OCI-LY7 (cell line): ENCODE results near the gene MAP7D1. TPM values are rescaled to one million over a fixed set of nuclear protein-coding genes. Genes with fewer than 3 reads are reported as not detected.

Experiments
- BruUV-seq: library from RNA; stranded (reverse); fragments of 400-500 nt; replicated peaks from 2 replicates; lab custom pipeline; 2021; lab: Mats Ljungman, UMichigan
- CTCF ChIA-PET: fragments of 300-600 bp; sonication (Branson Sonifier 250); formaldehyde crosslinking; loops from one replicate; lab custom pipeline; 2022; ENCODE audit warnings: antibody characterized with exemption; ENCODE audit not compliant: unreplicated experiment; lab: Charles Lee
- POLR2A ChIA-PET: fragments of 300-600 bp; sonication (Branson Sonifier 250); formaldehyde crosslinking; loops from one replicate; lab custom pipeline; 2022; ENCODE audit warnings: antibody characterized with exemption; lab: Charles Lee
- DNase-seq: peaks from one replicate; pipeline ENCODE4 v3.0.0-alpha.2; 2015; ENCODE audit warnings: low spot score
- H2AFZ ChIP-seq: fragments of 200-600 bp; sonication (generic), shearing (Covaris generic); 2 replicates; pipeline ENCODE4 v1.6.1; 2014; ENCODE audit warnings: mild to moderate bottlenecking, antibody characterized with exemption, low read length, moderate library complexity
- H3K27ac ChIP-seq: fragments of 200-600 bp; sonication (generic); 2 replicates; pipeline ENCODE4 v1.5.1; 2014; ENCODE audit warnings: mixed run types, low read depth, mild to moderate bottlenecking, moderate library complexity, low read length, inconsistent platforms; ENCODE audit not compliant: poor library complexity, severe bottlenecking
- H3K36me3 ChIP-seq: fragments of 200-600 bp; sonication (generic); 2 replicates; pipeline ENCODE4 v1.6.1; 2014; ENCODE audit warnings: mild to moderate bottlenecking, antibody characterized with exemption, low read length, moderate library complexity, mixed read lengths; ENCODE audit not compliant: insufficient read depth
- H3K4me1 ChIP-seq: fragments of 200-600 bp; sonication (generic); 2 replicates; pipeline ENCODE4 v1.5.1; 2014; ENCODE audit warnings: mild to moderate bottlenecking, low read length; ENCODE audit not compliant: insufficient read depth, poor library complexity, severe bottlenecking
- H3K4me2 ChIP-seq: fragments of 200-600 bp; sonication (generic); 2 replicates; pipeline ENCODE4 v1.6.1; 2014; ENCODE audit warnings: mild to moderate bottlenecking, low read length
- H3K4me3 ChIP-seq: fragments of 200-600 bp; sonication (generic); 2 replicates; pipeline ENCODE4 v1.5.1; 2014; ENCODE audit warnings: mild to moderate bottlenecking, low read depth, low read length; ENCODE audit not compliant: poor library complexity, severe bottlenecking
- H3K79me2 ChIP-seq: fragments of 200-600 bp; sonication (generic); 2 replicates; pipeline ENCODE4 v1.6.1; 2016; ENCODE audit warnings: low read depth, mild to moderate bottlenecking, low read length, moderate library complexity, mixed read lengths; ENCODE audit not compliant: insufficient read depth
- H3K9me2 ChIP-seq: fragments of 200-600 bp; sonication (generic); 2 replicates; pipeline ENCODE4 v1.6.1; 2016; ENCODE audit warnings: mild to moderate bottlenecking, low read length, mixed read lengths; ENCODE audit not compliant: insufficient read depth
- H3K9me3 ChIP-seq: fragments of 200-600 bp; sonication (generic); 2 replicates; pipeline ENCODE4 v1.6.1; 2014; ENCODE audit warnings: mild to moderate bottlenecking, mixed run types, low read length, mixed read lengths
- H4K20me1 ChIP-seq: fragments of 200-600 bp; sonication (generic); 2 replicates; pipeline ENCODE4 v1.6.1; 2014; ENCODE audit warnings: mild to moderate bottlenecking, antibody characterized with exemption, low read length, moderate library complexity, mixed read lengths; ENCODE audit not compliant: insufficient read depth
- CTCF ChIP-seq: fragments of 200-600 bp; sonication (generic); conservative IDR thresholded peaks from 2 replicates; pipeline ENCODE4 v1.5.1; 2014; ENCODE audit warnings: mild to moderate bottlenecking, antibody characterized with exemption, low read length, moderate library complexity, mixed read lengths
- EZH2phosphoT487 ChIP-seq: fragments of 200-600 bp; sonication (generic); IDR thresholded peaks from 2 replicates; pipeline ENCODE4 v1.6.1; 2018; ENCODE audit warnings: low read depth, borderline replicate concordance, mild to moderate bottlenecking, mixed run types, antibody characterized with exemption, low read length, moderate library complexity, mixed read lengths
- intact Hi-C: fragments of 100-400 bp; cut with micrococcal nuclease; formaldehyde crosslinking; loops from one replicate; pipeline ENCODE4 v1.10.0; 2022; ENCODE audit not compliant: unreplicated experiment
- total RNA-seq, 2 experiments: library from RNA; depleted of rRNA in 1 of 2; stranded (reverse); fragments of >200 nt in 1 of 2; shearing (Covaris generic) in 1 of 2; gene quantifications; 2 replicates each; pipeline ENCODE4 v1.2.3, GENCODE V29; 2014 to 2022

Gene MAP7D1
- total RNA-seq, 2 experiments from 2014 or later = 61.2 to 101 TPM

GRCh38 chr1:36203554-36204346, 47.8 kb downstream of the MAP7D1 start:
- BruUV-seq = no TSS peak
- H3K36me3 ChIP-seq = no peaks in the 10 kb centered on the region
- no peaks in the 10 kb centered on the region for H4K20me1 ChIP-seq
- ChIA-PET POLR2A (no interaction called here), CTCF (no interaction called here)
- DNase-seq = no peak
- peaks cover 12% of the 10 kb centered on the region for H3K4me1 ChIP-seq
- no peak overlapping the region for H3K27ac ChIP-seq
- intact Hi-C loops = no loop called here
- no peaks in the 10 kb centered on the region for H3K9me2 ChIP-seq
- H3K9me3 ChIP-seq = no peaks in the 10 kb centered on the region
- no peaks in the 10 kb centered on the region for H3K79me2 ChIP-seq
- H3K4me3 ChIP-seq = no peak overlapping the region
- no peak overlapping the region for H2AFZ ChIP-seq
- no peak overlapping the region for H3K4me2 ChIP-seq
- TF ChIP-seq EZH2phosphoT487 (no peak), CTCF (no peak)

GRCh38 chr1:36204347-36204909, 48.5 kb downstream of the MAP7D1 start:
- no peaks in the 10 kb centered on the region for H4K20me1 ChIP-seq
- no peak overlapping the region for H3K27ac ChIP-seq
- H3K36me3 ChIP-seq = no peaks in the 10 kb centered on the region
- H2AFZ ChIP-seq = no peak overlapping the region
- no peak overlapping the region for H3K4me2 ChIP-seq
- peaks cover 12% of the 10 kb centered on the region for H3K4me1 ChIP-seq
- H3K9me2 ChIP-seq = no peaks in the 10 kb centered on the region
- POLR2A ChIA-PET = interaction anchor here (0.7 kb wide), 1 partner anchor 81 kb away, joined by 3 read pairs; no protein-coding TSS in a partner anchor
- intact Hi-C loops = no loop called here
- CTCF ChIA-PET = no interaction called here
- no peaks in the 10 kb centered on the region for H3K9me3 ChIP-seq
- DNase-seq = no peak
- TF ChIP-seq CTCF (no peak), EZH2phosphoT487 (no peak)
- H3K79me2 ChIP-seq = no peaks in the 10 kb centered on the region
- no TSS peak for BruUV-seq
- no peak overlapping the region for H3K4me3 ChIP-seq
